ENCODE data around the gene ATP2C2. TPM values are rescaled to one million over a fixed set of nuclear protein-coding genes. Genes with fewer than 3 reads are reported as not detected.

The ATP2C2 gene
- total and polyA plus RNA-seq, 2 experiments from 2014 or later = 2.1 TPM

- ATAC-seq (no peak), DNase-seq (ENCODE audit: low spot score) (no peak)
- H3K36me3 ChIP-seq (ENCODE audit: insufficient read depth) = no peaks in the 10 kb centered on the region
- 0 out of 2 replicates have a peak, but pooled peaks cover 6% of the 10 kb centered on the region for H3F3A ChIP-seq (replicated peaks; ENCODE audit: low read depth)
- no peaks in the 10 kb centered on the region for H3K9me3 Mint-ChIP-seq
- peaks cover 39% of the 10 kb centered on the region for H3K4me1 Mint-ChIP-seq
- H3K27me3 Mint-ChIP-seq (ENCODE audit: insufficient read depth, low read depth, poor library complexity) = peaks cover 8% of the 10 kb centered on the region
- H3K9me2 ChIP-seq (ENCODE audit: insufficient read depth) = no peaks in the 10 kb centered on the region
- peaks cover 4% of the 10 kb centered on the region for H3K4me1 ChIP-seq (ENCODE audit: insufficient read depth)
- no peak overlapping the region for H3K27ac Mint-ChIP-seq
- no peaks in the 10 kb centered on the region for H3K36me3 Mint-ChIP-seq (ENCODE audit: low read depth)
- no peaks in the 10 kb centered on the region for H3K27me3 ChIP-seq (ENCODE audit: insufficient read depth)
- no peak overlapping the region for H3K27ac ChIP-seq (ENCODE audit: low read depth)
- H3K79me2 ChIP-seq (replicated peaks; ENCODE audit: insufficient read depth) = peaks cover 4% of the 10 kb centered on the region; the same call in 1 of the 2 replicates
- no peaks in the 10 kb centered on the region for H4K20me1 ChIP-seq (replicated peaks; ENCODE audit: insufficient read depth)
- H3K4me3 Mint-ChIP-seq = no peak overlapping the region
- H2AFZ ChIP-seq = no peak overlapping the region
- no peak overlapping the region for H3K4me3 ChIP-seq
- no peak for TF ChIP-seq ZNF462 (CRISPR knock-in tag; IDR thresholded peaks at IDR 0.05)
- TF ChIP-seq REST (IDR thresholded peaks at IDR 0.05; ENCODE audit: unreplicated experiment) = no peak
- TF ChIP-seq CREB1 (CRISPR knock-in tag; IDR thresholded peaks at IDR 0.05; ENCODE audit: low read depth) = no peak
- no peak for TF ChIP-seq ZNF114 (CRISPR knock-in tag; IDR thresholded peaks at IDR 0.05)
- TF ChIP-seq CTCF (conservative IDR thresholded peaks at IDR 0.05; ENCODE audit: low read depth in 2 of 2) = no peak
- no peak for TF ChIP-seq EZH2phosphoT487 (IDR thresholded peaks at IDR 0.05; ENCODE audit: unreplicated experiment)
- TF ChIP-seq STAT1 (IDR thresholded peaks at IDR 0.05; ENCODE audit: unreplicated experiment) = no peak
- TF ChIP-seq NANOG (IDR thresholded peaks at IDR 0.05; ENCODE audit: borderline replicate concordance) = no peak
- no peak for TF ChIP-seq ZNF331 (CRISPR knock-in tag; IDR thresholded peaks at IDR 0.05; ENCODE audit: low read depth)
- no peak for TF ChIP-seq EZH2 (IDR thresholded peaks at IDR 0.05; ENCODE audit: low read depth, unreplicated experiment)
- no peak overlapping the region for H3K4me2 ChIP-seq
These were observed 139.0 kb downstream of the ATP2C2 start for GRCh38 chr16:84507011-84507982.
